Left lung (tissue), 10 donors: ENCODE results near the gene TMOD3. TPM values are rescaled to one million over a fixed set of nuclear protein-coding genes. Genes with fewer than 3 reads are reported as not detected.

ENCODE experiments used
- ATAC-seq: fragments of 200-7000 bp; cut with Tn5 transposase; one replicate; pipeline ENCODE4 v1.9.1; 2020; ENCODE audit warnings: moderate library complexity
- DNase-seq, 4 donors: peaks; one replicate each; pipeline ENCODE4 v3.0.0-alpha.2; 2013 to 2020
- H3K27ac ChIP-seq, 2 donors: fragments of 200-600 bp; sonication (generic) in 1 of 2; one replicate each; pipeline versions ENCODE4 v1.5.0 to v1.8.0; 2020 to 2021
- H3K27me3 ChIP-seq, 2 donors: fragments of 200-600 bp; sonication (generic) in 1 of 2; one replicate each; pipeline versions ENCODE4 v1.5.0 to v1.8.0; 2020 to 2021
- H3K36me3 ChIP-seq, 2 donors: fragments of 200-600 bp; sonication (generic) in 1 of 2; one replicate each; pipeline versions ENCODE4 v1.5.0 to v1.8.0; 2020 to 2021
- H3K4me1 ChIP-seq, 2 donors: fragments of 200-600 bp; one replicate each; pipeline ENCODE4 v1.8.0; 2021
- H3K4me3 ChIP-seq, 2 donors: fragments of 200-600 bp; sonication (generic) in 1 of 2; one replicate each; pipeline versions ENCODE4 v1.5.0 to v1.8.0; 2020 to 2021; ENCODE audit warnings: mild to moderate bottlenecking in 1 of 2
- H3K9me3 ChIP-seq, 2 donors: fragments of 200-600 bp; sonication (generic) in 1 of 2; one replicate each; pipeline versions ENCODE4 v1.5.0 to v1.8.0; 2020 to 2021
- CTCF ChIP-seq, 2 donors: fragments of 200-600 bp; sonication (generic) in 1 of 2; IDR thresholded peaks; one replicate each; pipeline versions ENCODE4 v1.5.0 to v1.8.0; 2021; ENCODE audit warnings: antibody characterized with exemption in 2 of 2
- intact Hi-C, 2 donors: fragments of 100-400 bp; cut with DNase I; formaldehyde crosslinking; loops; one replicate each; pipeline versions ENCODE4 v1.11.2 to v1.14.2; 2022
- polyA plus RNA-seq, 6 donors: library from polyadenylated mRNA; unstranded; fragments of 120-200 nt; gene quantifications; one replicate each; pipeline ENCODE4 v1.2.1, GENCODE V29; 2013; ENCODE audit not compliant: insufficient read length in 6 of 6
- total RNA-seq, 2 donors: library from RNA; stranded (reverse); fragmentation: NEBNext Ultra II Directional; extraction: Animal tissue kit (Norgen Biotek cat#: 25700); gene quantifications; one replicate each; pipeline ENCODE4 v1.2.1, GENCODE V29; 2021
- donor health status: DM: no; HTN: yes; CAD: no.
- donor health status: DM: no; HTN: no; CAD: no.

The TMOD3 gene
- total and polyA plus RNA-seq, 8 donors = 68.2 to 90.8 (median 74.4) TPM

- Histone ChIP-seq H3K36me3 (no peaks in the 10 kb centered on the region), H3K4me1 (peaks cover 34 to 94% of the 10 kb centered on the region in 2 donors), H3K27me3 (no peaks in the 10 kb centered on the region), H3K27ac (peak overlapping the region; percentile 5 to 70), H3K4me3 (no peak overlapping the region), H3K9me3 (no peaks in the 10 kb centered on the region)
- intact Hi-C loops = no loop called here
- ATAC-seq (peak; percentile 5), DNase-seq (no peak)
- no peak for TF ChIP-seq CTCF (IDR thresholded peaks at IDR 0.05)
Measured at GRCh38 chr15:51838270-51838669, 8.8 kb downstream of the TMOD3 start.

DNA sequence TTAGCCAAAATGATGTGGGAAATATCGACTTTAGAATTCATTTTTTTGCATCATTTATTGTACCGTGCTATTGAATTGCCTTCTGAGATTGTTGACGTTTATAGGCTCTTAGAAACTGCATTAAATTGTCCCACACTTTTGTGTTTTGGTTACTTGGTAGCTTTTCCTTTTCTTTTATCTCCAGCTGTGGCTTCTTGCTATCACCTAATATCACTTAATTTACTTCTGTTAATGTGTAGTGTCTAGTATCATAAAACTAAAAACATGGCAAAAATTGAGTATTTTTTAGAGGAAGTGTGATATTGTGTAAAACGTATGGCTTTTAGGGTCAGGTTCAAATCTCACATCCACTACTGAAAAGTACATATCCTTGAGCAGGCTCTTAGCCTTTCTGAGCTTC, 11.2 kb downstream of the TMOD3 start:
- H3K27me3 ChIP-seq = no peaks in the 10 kb centered on the region
- no peak for TF ChIP-seq CTCF (IDR thresholded peaks at IDR 0.05)
- no peaks in the 10 kb centered on the region for H3K36me3 ChIP-seq
- no peak overlapping the region for H3K4me3 ChIP-seq
- H3K4me1 ChIP-seq = peaks cover 53 to 100% of the 10 kb centered on the region in 2 donors
- DNase-seq (peak in 2 of 4 donors; percentile 86 to 87), ATAC-seq (no peak)
- intact Hi-C loops = no loop called here
- H3K9me3 ChIP-seq = no peaks in the 10 kb centered on the region
- peak overlapping the region in 1 of 2 donors; percentile 78 for H3K27ac ChIP-seq

DNA sequence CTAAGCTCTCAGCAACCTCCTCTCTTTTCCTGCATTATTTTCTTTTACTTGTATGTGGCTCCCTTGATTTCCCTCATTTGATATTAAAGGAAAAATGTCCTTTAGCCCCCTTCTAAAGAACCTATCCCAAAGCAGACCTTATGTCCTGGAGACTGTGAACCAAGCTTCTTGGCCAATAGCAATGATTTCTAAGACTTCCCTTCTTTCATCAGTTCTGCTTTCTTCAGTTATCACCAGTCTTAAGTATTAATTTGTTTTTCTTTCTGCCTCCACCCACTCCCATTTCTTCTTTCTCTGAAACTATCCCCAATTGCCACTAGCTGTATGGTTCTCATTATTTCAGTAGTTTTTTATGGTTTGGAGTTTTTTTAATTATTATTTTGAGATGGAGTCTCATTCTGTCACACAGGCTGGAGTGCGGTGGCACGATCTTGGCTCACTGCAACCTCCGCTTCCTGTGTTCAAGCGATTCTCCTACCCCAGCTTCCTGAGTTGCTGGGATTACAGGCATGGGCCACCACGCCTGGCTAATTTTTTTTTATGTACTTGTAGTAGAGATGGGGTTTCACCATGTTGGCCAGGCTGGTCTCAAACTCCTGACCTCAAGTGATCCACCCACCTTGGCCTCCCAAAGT, 12.1 kb downstream of the TMOD3 start:
- Histone ChIP-seq H3K4me1 (peaks cover 61 to 100% of the 10 kb centered on the region in 2 donors), H3K4me3 (peak overlapping the region in 1 of 2 donors; percentile 18), H3K27ac (peak overlapping the region; percentile 39 to 78), H3K9me3 (no peaks in the 10 kb centered on the region), H3K36me3 (no peaks in the 10 kb centered on the region), H3K27me3 (no peaks in the 10 kb centered on the region)
- intact Hi-C loops = no loop called here
- ATAC-seq (no peak), DNase-seq (peak in 1 of 4 donors; percentile 70)
- TF ChIP-seq CTCF (IDR thresholded peaks at IDR 0.05) = no peak

- TF ChIP-seq CTCF (IDR thresholded peaks at IDR 0.05) = no peak
- DNase-seq (no peak), ATAC-seq (no peak)
- H3K36me3 ChIP-seq = no peaks in the 10 kb centered on the region
- H3K27ac ChIP-seq = peak overlapping the region; percentile 39 to 78
- intact Hi-C loops = no loop called here
- peaks cover 62 to 100% of the 10 kb centered on the region in 2 donors for H3K4me1 ChIP-seq
- H3K4me3 ChIP-seq = no peak overlapping the region
- no peaks in the 10 kb centered on the region for H3K9me3 ChIP-seq
- no peaks in the 10 kb centered on the region for H3K27me3 ChIP-seq
Measured at GRCh38 chr15:51842265-51842664, 12.8 kb downstream of the TMOD3 start.

DNA sequence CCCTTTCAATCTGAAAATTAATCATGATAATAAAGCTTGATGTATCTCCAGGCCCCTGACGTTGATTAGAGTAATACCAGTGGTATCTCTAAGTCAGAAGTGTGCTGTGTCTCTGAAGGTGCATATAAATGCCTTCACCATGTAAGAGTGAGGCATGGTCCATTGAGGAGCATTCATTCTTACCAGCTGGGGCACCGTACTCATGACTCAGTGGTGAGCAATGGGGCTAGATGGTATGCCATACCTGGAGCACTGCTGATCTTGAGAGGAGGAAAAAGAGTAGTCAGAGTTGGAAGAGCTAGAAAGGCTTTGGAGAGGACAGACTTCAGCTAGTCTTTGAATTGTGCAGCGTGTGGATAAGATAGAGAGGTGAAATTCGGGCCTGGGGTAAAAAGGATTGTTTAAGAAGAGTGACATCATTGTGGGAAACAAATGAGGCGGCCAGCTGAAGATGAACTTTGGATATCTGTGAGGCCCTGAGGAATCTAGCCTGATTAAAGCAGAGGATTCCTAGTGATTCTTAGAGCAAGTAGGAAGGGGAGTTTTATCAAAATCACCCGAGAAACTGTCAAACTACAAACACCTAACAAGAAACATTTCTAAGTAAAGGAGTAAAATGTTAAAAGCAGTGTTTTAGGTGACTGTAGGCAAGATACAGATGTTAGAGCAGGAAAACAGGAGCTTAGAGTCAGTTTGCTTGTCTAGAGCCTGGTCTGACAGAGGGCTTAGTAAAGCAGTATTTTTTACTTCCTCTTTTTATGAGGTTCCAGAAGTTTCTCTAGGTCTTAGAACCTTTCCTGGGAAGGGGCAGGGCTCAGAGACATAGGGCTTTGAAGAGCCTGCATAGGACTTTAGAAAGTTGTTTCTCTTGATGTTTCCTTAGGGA, 13.6 kb downstream of the TMOD3 start:
- ATAC-seq (peak; percentile 27), DNase-seq (no peak)
- H3K27ac ChIP-seq = peak overlapping the region; percentile 68 to 78
- H3K4me1 ChIP-seq = peaks cover 58 to 100% of the 10 kb centered on the region in 2 donors
- H3K9me3 ChIP-seq = no peaks in the 10 kb centered on the region
- H3K4me3 ChIP-seq = no peak overlapping the region
- H3K36me3 ChIP-seq = no peaks in the 10 kb centered on the region
- intact Hi-C loops = no loop called here
- no peaks in the 10 kb centered on the region for H3K27me3 ChIP-seq
- TF ChIP-seq CTCF (IDR thresholded peaks at IDR 0.05) = no peak
